NCI-H2227 treated with DMSO at 0.1 percent for 48 hours (cell line): Measurements from ENCODE around the gene SIK3.

ENCODE experiments used
- DNase-seq: peaks from one replicate; lab custom pipeline; 2025; lab: John Stamatoyannopoulos, UW

Gene SIK3

DNA sequence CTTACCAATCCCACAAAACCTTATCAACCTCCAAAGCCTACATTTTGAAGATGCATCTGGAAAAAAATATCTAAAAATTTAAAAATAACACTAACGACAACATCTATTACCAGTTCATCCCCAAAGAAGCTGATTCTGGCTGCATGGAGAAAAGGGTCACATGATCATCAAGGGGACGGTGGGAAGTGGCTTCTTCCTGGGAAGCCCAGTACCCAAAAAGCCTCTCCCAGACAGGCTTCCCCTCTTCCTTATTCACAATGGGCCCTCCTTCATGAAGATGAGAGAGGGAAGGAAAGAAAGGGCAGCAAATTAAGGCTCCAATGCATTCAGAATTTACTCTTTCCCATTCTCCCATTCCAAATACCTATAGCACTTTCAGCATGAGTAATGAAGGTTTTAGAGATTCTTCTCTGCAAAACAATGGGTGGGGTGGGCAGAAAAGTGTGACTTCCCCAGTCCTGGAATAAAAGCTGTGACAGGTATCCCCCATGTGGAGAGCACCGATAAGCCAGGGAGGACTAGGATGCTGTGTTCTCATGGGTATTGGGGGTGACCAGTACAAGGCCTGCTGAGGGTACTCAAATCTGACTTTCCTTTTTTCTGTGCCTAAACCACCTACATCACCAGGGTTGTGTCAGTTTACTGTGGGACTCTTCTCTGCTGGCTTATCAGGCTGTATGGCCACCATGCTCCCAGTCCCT, 88.2 kb downstream of the SIK3 start:
- DNase-seq: no peak

DNA sequence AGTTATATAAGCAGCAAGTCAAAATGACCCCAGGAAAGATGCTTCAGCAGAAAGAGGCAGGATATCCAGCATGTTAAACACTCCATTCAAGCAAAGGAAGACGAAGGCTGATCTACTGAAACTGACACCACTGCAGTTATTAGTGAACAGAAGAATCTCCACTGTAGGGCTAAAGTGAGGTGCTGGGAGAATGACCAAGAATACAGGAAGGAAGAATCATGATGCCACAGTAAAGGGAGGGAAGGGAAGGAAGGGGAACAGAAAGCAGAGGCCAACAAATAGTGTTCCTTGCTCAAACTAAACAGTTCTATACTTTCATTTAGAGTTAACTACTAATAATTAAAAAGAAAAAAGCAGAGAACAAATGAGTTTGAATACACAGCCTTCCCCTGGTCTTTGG, 92.5 kb downstream of the SIK3 start:
- DNase-seq: no peak

GRCh38 chr11:117002639-117003299, 95.5 kb downstream of the SIK3 start:
- DNase-seq: no peak

DNA sequence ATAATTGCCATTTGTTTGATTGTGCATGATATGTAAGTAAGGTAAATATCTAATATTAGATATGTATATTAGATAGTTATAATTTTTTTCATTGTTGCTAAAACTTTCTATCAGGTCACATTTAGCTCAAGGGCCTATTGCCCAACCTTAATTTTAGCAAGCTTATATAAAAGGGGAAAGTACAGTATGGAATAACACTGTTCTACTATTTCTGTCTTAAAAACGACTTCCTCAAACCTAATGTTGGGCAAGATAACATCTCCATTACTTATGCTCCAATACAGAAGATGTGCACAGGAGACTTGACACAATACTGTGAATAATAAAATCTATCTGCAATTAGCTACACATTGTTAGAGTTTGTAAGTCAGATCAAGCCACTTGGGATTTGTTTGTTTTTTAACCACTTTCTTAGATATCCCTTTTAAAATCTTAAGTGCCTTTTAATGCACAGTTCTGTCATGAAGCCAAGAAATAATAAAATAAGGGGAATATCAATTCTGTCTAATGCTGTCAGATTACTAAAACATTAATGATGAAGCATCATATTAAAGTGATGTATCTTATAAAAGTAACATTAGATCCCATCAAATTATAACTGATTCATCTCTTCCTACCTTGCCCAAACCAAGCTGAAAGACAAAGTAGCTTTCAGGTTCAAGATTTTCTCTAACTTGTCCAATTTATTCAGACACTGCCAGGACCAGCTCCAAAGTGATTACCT, 98.1 kb downstream of the SIK3 start:
- DNase-seq: no peak

DNA sequence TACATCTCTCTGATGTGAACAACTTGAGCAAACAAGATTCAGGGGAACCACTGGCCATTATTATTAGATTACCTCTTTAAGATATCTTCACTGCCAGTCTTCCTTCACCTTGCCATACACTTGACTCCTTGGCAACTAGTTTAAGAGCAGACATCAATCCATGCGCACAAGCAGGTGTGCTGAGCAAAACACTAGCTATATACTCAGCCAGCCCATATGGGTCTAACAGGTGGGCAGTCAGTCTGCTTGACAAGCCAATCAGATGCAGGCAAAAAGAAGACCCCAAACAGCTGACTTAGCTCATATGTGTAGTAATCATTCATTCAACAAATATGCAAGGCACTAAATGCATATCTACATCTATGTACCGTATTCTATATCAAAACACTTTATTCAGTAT, 101.2 kb downstream of the SIK3 start:
- DNase-seq: no peak

- no peak for DNase-seq
Observed at GRCh38 chr11:116994195-116994594, 104.0 kb downstream of the SIK3 start.

GRCh38 chr11:116993599-116993998, 104.6 kb downstream of the SIK3 start:
- peak; percentile 36 for DNase-seq

- no peak for DNase-seq
Observed at GRCh38 chr11:116991491-116991890, 106.7 kb downstream of the SIK3 start.

DNA sequence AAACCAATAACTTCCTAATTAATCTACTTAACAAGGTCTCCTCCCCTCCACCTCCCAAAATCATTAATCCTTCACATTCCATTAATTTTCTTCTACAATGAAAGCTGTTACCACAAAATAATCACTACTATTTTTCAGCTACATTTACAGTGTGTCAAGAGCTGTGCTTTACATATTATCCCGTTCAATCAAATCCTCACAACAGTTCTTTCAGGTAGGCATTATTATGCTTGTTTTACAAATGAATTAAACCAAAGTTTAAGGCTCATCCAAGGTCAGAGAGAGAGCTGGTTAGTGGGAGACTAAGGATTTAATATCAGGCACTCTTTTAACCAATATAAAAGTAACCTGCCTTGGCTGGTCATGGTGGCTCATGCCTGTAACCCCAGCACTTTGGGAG, 107.4 kb downstream of the SIK3 start:
- DNase-seq: no peak

DNA sequence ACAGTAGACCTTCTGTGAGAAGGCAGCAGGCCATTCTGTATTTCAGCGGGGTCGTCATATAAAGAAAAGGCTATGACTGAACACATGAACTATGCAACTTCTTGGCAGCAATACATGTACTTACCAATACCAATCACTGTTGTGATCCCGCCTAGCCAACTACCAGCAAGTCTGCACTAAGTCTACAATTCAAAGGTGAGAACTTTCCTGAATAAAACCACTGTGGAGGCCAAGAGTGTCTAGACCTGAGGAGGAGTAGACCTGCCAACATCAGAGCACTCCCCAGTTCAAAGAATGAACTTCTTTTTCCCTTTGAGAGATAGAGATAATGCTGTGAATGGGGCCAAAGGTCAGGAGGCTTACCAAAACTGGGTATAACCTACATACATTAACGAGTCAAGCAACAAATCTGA, 108.2 kb downstream of the SIK3 start:
- DNase-seq: no peak

DNA sequence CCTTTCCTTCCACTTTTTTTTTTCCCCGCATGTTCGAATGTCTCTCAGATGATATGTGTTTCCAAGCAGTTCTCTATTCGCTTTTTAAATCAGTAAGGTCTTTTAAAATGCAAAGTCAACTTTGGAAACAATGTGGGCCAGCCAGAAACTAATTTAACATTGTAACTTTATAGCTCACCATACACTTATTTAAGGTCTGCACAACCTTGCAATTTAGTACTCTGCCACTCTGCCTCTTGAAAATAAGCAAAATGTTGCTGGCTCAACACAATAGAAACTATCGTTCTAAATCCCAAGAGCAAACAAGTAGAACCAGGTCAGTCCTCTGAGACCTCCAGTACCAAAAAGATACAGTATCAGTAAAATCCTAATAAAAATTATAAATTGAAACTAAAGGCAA, 109.0 kb downstream of the SIK3 start:
- no peak for DNase-seq

- peak; percentile 18 for DNase-seq
Observed at GRCh38 chr11:116986521-116987105, 111.6 kb downstream of the SIK3 start.

- no peak for DNase-seq
Observed at GRCh38 chr11:116984589-116984988, 113.6 kb downstream of the SIK3 start.

- DNase-seq: no peak
Observed at GRCh38 chr11:116984186-116984585, 114.0 kb downstream of the SIK3 start.

DNA sequence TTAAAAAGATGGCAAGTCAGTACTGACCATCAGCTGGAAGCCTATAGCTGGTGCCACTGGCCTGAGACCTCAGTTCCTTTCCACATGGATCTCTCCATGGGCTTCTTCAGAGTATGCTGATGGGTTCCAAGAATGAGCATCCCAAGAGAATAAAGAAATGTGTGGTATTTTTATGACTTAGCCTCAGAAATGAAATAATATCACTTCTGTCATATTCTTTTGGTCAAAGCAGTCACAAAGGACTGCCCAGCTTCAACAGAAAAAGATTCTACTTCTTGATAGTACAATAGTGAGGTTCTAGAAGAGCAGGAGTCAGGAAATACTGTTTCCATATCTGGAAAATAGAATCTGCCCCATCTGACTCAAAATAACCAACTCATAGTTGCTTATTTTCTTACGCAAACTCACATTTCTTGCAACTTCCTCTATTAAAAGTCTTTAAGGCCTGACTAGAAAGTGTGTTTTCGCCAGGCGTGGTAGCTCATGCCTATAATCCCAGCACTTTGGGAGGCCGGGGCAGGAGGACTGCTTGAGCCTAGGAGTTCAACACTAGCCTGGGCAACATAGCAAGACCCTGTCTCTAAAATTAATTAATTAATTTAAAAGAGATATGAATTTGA, 116.9 kb downstream of the SIK3 start:
- no peak for DNase-seq

DNA sequence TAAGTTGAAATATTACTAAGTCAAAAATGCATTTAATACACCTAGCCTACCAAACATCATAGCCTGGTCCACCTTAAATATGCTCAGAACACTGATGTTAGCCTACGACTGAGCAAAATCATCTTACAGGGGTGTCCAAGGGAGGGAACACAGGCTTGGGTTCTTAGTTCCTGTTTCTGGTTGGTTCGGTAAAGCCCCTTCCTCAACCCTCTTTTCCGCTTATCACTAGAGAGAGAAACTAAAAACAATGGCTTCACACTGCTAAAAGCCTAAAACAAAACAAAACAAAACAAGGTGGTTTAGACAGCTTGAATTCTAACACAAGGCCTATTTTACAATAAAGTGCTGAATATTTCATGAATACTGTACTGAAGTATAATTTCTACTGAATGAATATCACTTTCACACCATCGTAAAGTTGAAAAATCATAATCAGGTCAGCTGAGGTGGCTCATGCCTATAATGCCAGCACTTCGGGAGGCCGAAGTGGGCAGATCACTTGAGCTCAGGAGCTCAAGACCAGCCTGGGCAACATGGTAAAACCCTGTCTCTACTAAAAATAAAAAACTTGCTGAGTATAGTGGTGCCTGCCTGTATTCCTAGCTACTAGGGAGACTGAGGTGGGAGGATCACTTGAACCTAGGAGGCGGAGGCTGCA, 118.0 kb downstream of the SIK3 start:
- DNase-seq: no peak

GRCh38 chr11:116976941-116977570, 121.2 kb downstream of the SIK3 start:
- DNase-seq: no peak

GRCh38 chr11:116975661-116976060, 122.6 kb downstream of the SIK3 start:
- DNase-seq: no peak

GRCh38 chr11:116973270-116973669, 125.0 kb downstream of the SIK3 start:
- DNase-seq: no peak

DNA sequence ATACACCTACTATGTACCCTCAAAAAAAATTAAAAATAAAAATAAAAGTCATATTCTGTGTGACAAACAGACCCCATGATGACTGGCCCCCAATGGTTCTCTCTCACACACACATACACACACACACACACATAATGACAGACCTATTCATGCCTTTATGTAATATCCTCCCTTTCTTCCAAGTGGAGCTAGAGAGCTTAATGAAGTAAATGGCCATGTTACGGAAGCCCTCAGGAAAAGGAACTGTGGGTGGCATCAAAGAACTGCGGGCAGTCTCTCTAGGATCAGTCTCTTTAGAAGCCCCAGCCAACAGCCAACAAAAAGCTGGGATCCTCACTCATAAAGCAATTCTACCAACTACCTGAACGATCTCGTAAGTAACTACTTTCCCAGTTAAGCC, 125.5 kb downstream of the SIK3 start:
- DNase-seq: peak; percentile 34
